H4 (cell line): ENCODE measurements around the gene MAMSTR. TPM values are rescaled to one million over a fixed set of nuclear protein-coding genes. Genes with fewer than 3 reads are reported as not detected.
A peak's percentile ranks its signal among the peaks of the same experiment; 100 is the strongest.
"Not testable (repeated sequence)": the region's sequence is repeated elsewhere in the genome, so short reads cannot be mapped to it uniquely, and the experiment has no call there.

Experiments
- DNase-seq: peaks from one replicate; pipeline ENCODE4 v3.0.0-alpha.2; 2015; ENCODE audit warnings: low spot score
- total RNA-seq: library from RNA; depleted of rRNA; stranded (reverse); fragments of >200 nt; shearing (Covaris generic); gene quantifications from 2 replicates; pipeline ENCODE4 v1.2.3, GENCODE V29; 2014; rRNA removed

The MAMSTR gene
- total RNA-seq, result 0.31 and 0.51 TPM in 2 replicates

GRCh38 chr19:48719263-48720171 lies at the start of gene MAMSTR:
Gene MAMSTR, minus strand, starts transcription at chr19:48719725. Its CDS starts 694 bp downstream, at chr19:48719031.
- DNase-seq, result no peak

- no peak for DNase-seq
These were observed 49.6 kb upstream of the MAMSTR start for GRCh38 chr19:48768994-48769713.

GRCh38 chr19:48768171-48768753 lies 48.7 kb upstream of the MAMSTR start:
- not testable (repeated sequence) for DNase-seq

- not testable (repeated sequence) for DNase-seq
These were observed 46.3 kb upstream of the MAMSTR start for GRCh38 chr19:48765816-48766215.

- DNase-seq, result no peak
These were observed 41.1 kb upstream of the MAMSTR start for GRCh38 chr19:48760504-48761205.

GRCh38 chr19:48757741-48758144 lies 38.2 kb upstream of the MAMSTR start:
- no peak for DNase-seq

GRCh38 chr19:48757089-48757675 lies 37.7 kb upstream of the MAMSTR start:
- no peak for DNase-seq

- no peak for DNase-seq
These were observed 37.2 kb upstream of the MAMSTR start for GRCh38 chr19:48756686-48757085.

GRCh38 chr19:48756212-48756611 lies 36.7 kb upstream of the MAMSTR start:
- no peak for DNase-seq

- no peak for DNase-seq
These were observed 36.3 kb upstream of the MAMSTR start for GRCh38 chr19:48755787-48756186.

GRCh38 chr19:48755084-48755641 lies 35.6 kb upstream of the MAMSTR start, which contains the start of gene FGF21:
Gene FGF21, plus strand, starts transcription at chr19:48755524. Its CDS starts 713 bp downstream, at chr19:48756237.
- DNase-seq, result no peak

- DNase-seq, result no peak
These were observed 33.2 kb upstream of the MAMSTR start, which contains the start of gene FUT1 for GRCh38 chr19:48752496-48753365. Gene FUT1, minus strand, starts transcription at chr19:48752641. Its CDS starts 1,360 bp downstream, at chr19:48751281.

- no peak for DNase-seq
These were observed 32.4 kb upstream of the MAMSTR start for GRCh38 chr19:48751845-48752495.

- no peak for DNase-seq
These were observed 31.4 kb upstream of the MAMSTR start for GRCh38 chr19:48750771-48751504.

- DNase-seq, result no peak
These were observed 30.8 kb upstream of the MAMSTR start for GRCh38 chr19:48750351-48750750.

- DNase-seq, result no peak
These were observed 30.2 kb upstream of the MAMSTR start for GRCh38 chr19:48749571-48750198.

GRCh38 chr19:48746738-48747575 lies 27.4 kb upstream of the MAMSTR start, which contains the start of gene IZUMO1:
Gene IZUMO1, minus strand, starts transcription at chr19:48746909. Its CDS starts 1,050 bp downstream, at chr19:48745859.
- DNase-seq, result peak; percentile 59
